Stimulated activated naive CD4-positive, alpha-beta T cell treated with Interleukin-2 at 50 U/mL for 16 hours (primary cell): Measurements from ENCODE around the gene KNCN.
A peak's percentile ranks its signal among the peaks of the same experiment; 100 is the strongest.

Experiments
- DNase-seq: peaks from one replicate; lab custom pipeline; 2025; lab: John Stamatoyannopoulos, UW

Gene KNCN

GRCh38 chr1:46523496-46524353 lies 27.7 kb downstream of the KNCN start:
- no peak for DNase-seq

DNA sequence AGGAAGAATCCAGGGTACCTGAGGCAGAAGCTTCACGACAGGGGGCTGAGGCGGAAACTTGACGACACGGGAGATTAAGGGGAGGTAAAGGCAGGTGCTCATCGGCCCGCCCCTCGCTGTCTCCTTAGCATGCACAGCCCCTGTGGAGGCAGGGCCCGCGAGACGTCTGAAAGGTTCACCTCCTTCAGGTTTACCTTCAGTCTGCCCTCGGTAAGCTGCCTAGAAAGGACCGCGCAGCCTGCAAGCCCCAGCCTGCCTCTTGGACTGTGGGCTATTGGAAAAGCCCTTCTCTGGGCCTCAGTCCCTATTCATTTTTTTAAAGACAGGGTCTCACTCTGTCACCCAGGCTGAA lies 28.5 kb downstream of the KNCN start:
- no peak for DNase-seq

DNA sequence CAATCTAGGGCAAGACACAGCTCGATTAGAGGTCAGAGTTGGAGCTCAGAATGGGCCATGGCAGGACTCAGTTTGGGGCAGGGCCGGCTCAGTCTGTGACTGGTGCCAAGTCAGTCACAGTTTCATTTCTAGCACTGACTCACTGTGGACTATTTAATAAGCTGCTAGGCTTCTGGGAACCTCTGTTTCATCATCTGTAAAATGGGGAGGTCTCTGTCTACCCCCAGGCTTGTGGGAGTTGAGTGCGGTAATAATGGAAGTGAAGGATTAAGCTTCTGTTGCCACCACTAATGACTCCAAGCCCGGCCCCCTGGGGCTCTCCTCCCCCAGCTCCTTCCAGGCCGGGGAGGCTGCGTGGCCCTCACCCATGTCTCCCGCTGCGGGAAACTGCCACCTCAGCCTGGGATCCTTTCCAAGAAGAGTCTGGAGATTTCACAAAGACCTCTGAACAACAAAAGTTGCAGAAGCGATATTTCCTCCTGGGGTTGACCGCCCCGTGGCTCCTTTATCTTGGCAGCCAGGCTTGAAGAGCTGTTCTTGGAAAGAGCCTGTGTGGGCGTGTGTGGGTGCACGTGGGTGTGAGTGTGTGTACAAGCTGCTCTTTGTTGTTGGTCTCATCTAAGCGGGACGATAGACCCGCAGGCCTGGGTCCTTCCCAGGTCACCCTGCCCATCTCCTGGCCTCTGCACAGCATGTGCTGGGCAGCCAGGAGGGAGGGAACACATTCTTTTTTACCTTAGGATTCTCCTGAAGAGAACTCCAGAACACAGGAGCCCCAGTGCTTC lies 29.1 kb downstream of the KNCN start:
- DNase-seq, result peak; percentile 55

DNA sequence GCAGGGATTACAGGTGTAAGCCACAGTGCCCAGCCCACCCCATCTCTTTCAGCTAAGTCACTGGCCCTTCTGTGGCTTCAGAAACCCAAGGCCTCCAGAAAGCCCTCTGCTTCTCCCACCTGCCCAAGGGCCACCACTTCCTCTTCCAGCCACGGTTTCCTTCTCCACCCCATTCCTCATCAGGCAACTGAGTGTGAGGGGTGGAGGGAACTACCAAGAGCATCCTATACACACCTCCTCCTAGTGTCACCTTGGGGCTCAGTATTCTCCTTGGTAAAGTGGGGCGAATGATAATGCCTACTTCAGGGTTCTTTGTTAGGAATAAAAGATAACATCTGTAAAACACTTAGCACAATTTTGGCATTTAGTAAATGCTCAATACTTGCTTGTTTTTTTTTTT lies 30.0 kb downstream of the KNCN start:
- no peak for DNase-seq

- no peak for DNase-seq
Measured at GRCh38 chr1:46520063-46520911, 31.2 kb downstream of the KNCN start.

DNA sequence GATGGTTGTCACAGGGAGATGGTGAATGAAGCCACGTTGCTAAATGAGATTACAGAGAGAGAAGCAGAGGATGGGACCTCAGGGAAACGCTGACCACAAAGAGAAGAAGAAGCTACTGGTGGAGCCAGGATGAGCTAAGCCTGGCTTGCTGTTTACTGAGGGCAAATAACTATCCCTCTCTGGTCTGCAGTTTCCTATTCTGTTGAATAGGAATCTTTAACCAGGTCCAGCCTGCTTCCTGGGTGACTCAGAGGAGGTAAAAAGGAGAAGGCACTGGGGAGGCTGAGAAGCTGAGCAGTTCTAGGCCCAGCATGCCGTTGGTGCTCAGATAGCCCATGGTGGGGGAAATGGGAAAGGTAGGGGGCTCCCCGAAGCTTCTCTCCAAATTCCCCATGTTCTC lies 32.2 kb downstream of the KNCN start:
- DNase-seq, result no peak

- DNase-seq, result no peak
Measured at GRCh38 chr1:46517932-46518498, 33.4 kb downstream of the KNCN start.

- no peak for DNase-seq
Measured at GRCh38 chr1:46517010-46517600, 34.3 kb downstream of the KNCN start.

GRCh38 chr1:46516200-46516950 lies 35.1 kb downstream of the KNCN start:
- no peak for DNase-seq

- no peak for DNase-seq
Measured at GRCh38 chr1:46515576-46515975, 35.9 kb downstream of the KNCN start.

DNA sequence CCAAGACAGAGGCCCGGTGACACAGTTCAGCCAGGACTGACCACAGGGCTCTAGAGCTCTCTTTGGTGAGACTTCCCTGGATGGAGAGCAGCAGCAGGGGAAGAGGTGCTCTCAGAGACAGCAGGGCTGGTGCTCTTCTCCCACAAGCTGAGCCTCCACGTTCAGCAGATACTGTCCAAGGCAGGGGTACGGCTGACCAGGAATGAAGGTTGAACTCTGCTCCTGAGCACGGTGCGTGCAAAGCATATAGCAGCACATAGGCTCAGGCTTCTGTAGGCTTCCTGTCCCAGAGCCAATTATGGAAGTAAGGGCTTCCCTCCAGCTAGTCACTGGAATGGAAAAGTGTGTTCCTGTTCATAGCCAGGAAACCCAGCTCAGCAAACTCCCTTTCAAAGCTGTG lies 37.9 kb downstream of the KNCN start:
- DNase-seq, result no peak

DNA sequence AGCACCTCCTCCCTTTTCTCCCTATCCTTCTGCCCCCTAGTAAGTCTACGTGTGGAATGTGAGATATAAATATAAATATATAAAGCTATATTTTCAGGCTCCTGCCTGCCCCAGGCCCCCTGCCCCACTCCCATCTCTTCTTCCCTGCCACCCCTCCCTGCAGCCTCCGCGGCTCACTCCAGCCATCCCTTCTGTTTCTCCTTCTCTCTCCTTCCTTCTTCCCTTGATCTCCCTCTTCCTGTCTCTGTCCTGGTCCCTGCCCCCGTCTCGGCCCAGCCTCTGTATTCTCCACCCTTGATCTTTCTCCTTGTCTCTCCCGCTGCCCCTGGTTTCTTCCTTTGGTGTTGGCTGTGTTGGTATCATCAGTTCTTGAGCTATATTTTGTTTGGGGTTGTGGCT lies 38.7 kb downstream of the KNCN start:
- DNase-seq, result no peak

DNA sequence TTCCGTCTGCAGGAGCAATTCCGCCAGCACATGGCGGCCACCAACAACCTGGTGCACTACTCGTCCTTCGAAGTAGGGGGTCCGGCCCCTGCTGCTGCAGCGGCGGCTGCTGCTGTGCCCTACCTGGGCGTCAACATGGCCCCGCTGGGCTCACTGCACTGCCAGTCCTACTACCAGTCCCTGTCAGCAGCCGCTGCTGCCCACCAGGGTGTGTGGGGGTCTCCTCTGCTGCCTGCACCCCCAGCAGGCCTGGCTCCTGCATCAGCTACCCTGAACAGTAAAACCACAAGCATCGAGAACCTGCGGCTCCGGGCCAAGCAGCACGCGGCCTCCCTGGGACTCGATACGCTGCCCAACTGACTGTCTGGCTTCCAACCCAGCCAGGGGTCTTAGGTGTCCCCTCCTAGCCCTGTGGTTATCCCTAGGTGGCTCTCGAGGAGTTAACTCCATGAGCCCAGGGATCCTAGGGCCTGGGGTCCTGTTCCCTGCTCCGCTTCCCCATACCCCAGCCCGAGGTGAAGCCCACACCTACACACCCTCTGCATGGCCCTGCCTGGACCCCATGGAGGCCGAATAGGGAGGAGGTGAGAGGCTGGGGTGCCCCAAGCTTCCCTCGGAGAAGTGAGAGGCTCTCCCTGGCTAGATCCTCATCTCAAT lies 39.2 kb downstream of the KNCN start:
- DNase-seq, result no peak

GRCh38 chr1:46510998-46511365 lies 40.5 kb downstream of the KNCN start:
- no peak for DNase-seq

DNA sequence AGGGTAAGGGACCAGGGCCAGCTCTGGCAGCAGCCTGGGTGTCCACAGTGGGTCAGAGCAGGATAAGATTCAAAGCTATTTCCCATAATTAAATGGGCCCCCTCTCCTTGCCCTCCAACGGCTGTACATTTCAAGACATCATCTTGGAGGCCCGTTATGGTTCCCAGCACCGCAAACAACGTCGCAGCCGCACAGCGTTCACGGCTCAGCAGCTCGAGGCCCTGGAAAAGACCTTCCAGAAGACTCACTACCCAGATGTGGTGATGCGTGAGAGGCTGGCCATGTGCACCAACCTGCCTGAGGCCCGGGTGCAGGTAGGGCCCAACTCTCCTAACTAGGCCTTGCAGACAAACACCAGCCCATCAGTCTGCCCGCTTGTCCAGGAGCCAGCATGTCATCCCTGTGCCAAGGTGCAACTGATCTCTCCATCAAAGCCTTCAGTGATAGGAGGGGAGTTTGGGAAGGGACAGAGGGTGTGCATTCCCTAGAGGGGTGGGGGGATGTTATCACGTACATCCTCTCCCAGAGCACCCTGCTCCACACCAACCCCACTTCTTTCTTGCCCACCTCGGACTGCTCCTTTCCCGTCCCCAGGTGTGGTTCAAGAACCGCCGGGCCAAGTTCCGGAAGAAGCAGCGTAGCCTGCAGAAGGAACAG lies 41.0 kb downstream of the KNCN start:
- DNase-seq, result no peak

- DNase-seq, result no peak
Measured at GRCh38 chr1:46508757-46509156, 42.7 kb downstream of the KNCN start.

GRCh38 chr1:46506470-46507219 lies 44.8 kb downstream of the KNCN start:
- DNase-seq, result no peak

GRCh38 chr1:46503421-46503820 lies 48.0 kb downstream of the KNCN start:
- no peak for DNase-seq

- DNase-seq, result no peak
Measured at GRCh38 chr1:46501528-46501927, 49.9 kb downstream of the KNCN start.
